Measurements from ENCODE around the gene TAF4. TPM values are rescaled to one million over a fixed set of nuclear protein-coding genes. Genes with fewer than 3 reads are reported as not detected.

The TAF4 gene
- total and polyA plus RNA-seq, 7 donors: 3.6 to 13.3 (median 8.9) TPM

- intact Hi-C loops (cut with DNase I): no loop called here
- Histone ChIP-seq H3K27me3 (no peaks in the 10 kb centered on the region), H3K27ac (no peak overlapping the region), H3K9me3 (no peaks in the 10 kb centered on the region), H3K4me1 (peaks cover 0 to 8% (median 0%) of the 10 kb centered on the region in 4 donors), H3K36me3 (peaks cover 35 to 91% (median 63%) of the 10 kb centered on the region in 4 donors), H3K4me3 (no peak overlapping the region)
- TF ChIP-seq EP300 (IDR thresholded peaks at IDR 0.05): no peak
- no peak for TF ChIP-seq POLR2AphosphoS5 (IDR thresholded peaks at IDR 0.05)
- no peak for TF ChIP-seq CTCF (IDR thresholded peaks at IDR 0.05)
- TF ChIP-seq POLR2A (IDR thresholded peaks at IDR 0.05): no peak
- no peak for DNase-seq
- 89 to 92% methylated on average over 17 of the region's 17 CpGs for WGBS, 2 donors
Observed at GRCh38 chr20:62007127-62007647, 58.5 kb downstream of the TAF4 start.

DNA sequence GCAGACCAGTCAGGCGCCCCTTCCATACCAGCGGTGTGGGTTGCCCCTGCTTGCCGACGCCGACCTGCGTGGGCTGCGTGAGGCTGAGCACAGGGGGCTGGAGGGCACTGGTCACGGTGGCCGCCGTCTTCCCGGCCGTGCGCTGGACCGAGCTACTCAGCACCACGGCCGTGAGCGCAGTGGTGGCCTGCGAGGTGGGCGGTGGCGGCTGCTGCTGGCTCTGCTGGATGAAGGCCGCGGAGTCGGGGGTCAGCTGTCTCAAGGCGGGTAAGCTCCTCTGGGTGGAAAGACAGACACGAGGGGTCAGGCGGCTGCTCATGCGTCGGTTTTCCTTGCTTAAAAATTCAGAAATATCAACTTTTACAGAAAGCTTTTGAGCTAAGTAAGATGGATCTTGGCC, 59.2 kb downstream of the TAF4 start:
- TF ChIP-seq POLR2AphosphoS5 (IDR thresholded peaks at IDR 0.05): no peak
- TF ChIP-seq CTCF (IDR thresholded peaks at IDR 0.05): no peak
- no peak for TF ChIP-seq EP300 (IDR thresholded peaks at IDR 0.05)
- no peak for TF ChIP-seq POLR2A (IDR thresholded peaks at IDR 0.05)
- 97% methylated on average over 28 of the region's 28 CpGs for WGBS, 2 donors
- H3K4me3 ChIP-seq: no peak overlapping the region
- no peaks in the 10 kb centered on the region for H3K27me3 ChIP-seq
- peaks cover 0 to 8% (median 0%) of the 10 kb centered on the region in 4 donors for H3K4me1 ChIP-seq
- intact Hi-C loops (cut with DNase I): no loop called here
- no peak overlapping the region for H3K27ac ChIP-seq
- no peaks in the 10 kb centered on the region for H3K9me3 ChIP-seq
- peaks cover 40 to 91% (median 64%) of the 10 kb centered on the region in 4 donors for H3K36me3 ChIP-seq
- no peak for DNase-seq

- no peaks in the 10 kb centered on the region for H3K4me1 ChIP-seq
- H3K9me3 ChIP-seq: no peaks in the 10 kb centered on the region
- WGBS, 2 donors: 95 to 97% methylated on average over 5 of the region's 5 CpGs
- intact Hi-C loops (cut with DNase I): no loop called here
- TF ChIP-seq POLR2AphosphoS5 (IDR thresholded peaks at IDR 0.05): no peak
- no peak for TF ChIP-seq CTCF (IDR thresholded peaks at IDR 0.05)
- TF ChIP-seq POLR2A (IDR thresholded peaks at IDR 0.05): no peak
- no peak overlapping the region for H3K27ac ChIP-seq
- DNase-seq: no peak
- no peak overlapping the region for H3K4me3 ChIP-seq
- no peaks in the 10 kb centered on the region for H3K27me3 ChIP-seq
- peaks cover 40 to 99% (median 76%) of the 10 kb centered on the region in 4 donors for H3K36me3 ChIP-seq
Observed at GRCh38 chr20:62004614-62005013, 61.1 kb downstream of the TAF4 start.

DNA sequence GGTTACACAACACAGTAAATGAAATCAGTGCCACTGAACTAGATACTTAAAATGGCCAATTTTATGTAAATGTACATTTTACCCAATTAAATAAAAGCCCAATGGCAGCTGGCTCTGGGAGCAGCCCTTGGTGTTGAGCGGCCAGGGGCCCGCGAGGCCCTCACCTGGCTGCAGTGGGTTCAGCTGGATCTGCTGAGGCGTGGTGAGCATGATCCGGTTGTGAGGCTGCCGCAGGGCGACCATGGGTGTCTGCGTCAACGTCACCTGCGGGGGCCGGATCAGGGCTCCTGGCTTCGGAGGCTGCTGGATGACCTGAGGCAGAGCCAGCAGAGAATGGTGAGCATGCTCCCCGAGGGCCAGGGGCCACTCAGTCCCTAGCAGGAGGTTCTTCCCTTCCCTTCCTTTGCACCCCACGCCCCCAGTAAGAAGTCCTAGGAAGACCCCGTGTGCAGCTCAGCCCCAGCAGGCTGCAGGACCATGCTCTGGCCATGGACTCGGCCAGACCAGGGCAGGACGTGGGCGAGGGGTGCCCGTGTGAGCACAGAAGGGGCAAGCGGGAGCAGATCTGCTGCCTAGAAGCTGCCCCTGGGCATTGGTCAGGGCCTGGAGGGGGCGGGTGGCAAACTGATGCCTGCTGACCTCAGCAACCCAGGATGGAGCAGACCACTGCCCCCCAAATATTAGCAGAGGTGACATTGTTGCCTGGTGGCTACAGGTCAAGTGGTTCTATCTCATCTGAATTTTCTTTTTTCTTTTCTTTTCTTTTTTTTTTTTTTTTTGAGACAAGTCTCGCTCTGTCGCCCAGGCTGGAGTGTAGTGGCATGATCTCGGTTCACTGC, 61.9 kb downstream of the TAF4 start:
- H3K36me3 ChIP-seq: peaks cover 40 to 99% (median 77%) of the 10 kb centered on the region in 4 donors
- H3K27ac ChIP-seq: no peak overlapping the region
- H3K9me3 ChIP-seq: no peaks in the 10 kb centered on the region
- no peak for DNase-seq
- intact Hi-C loops (cut with DNase I): no loop called here
- TF ChIP-seq POLR2AphosphoS5 (IDR thresholded peaks at IDR 0.05) (no peak), POLR2A (IDR thresholded peaks at IDR 0.05) (no peak), CTCF (IDR thresholded peaks at IDR 0.05) (no peak)
- no peak overlapping the region for H3K4me3 ChIP-seq
- 96 to 97% methylated on average over 24 of the region's 24 CpGs for WGBS, 2 donors
- H3K27me3 ChIP-seq: no peaks in the 10 kb centered on the region
- no peaks in the 10 kb centered on the region for H3K4me1 ChIP-seq

Data from sigmoid colon (tissue), 7 donors.